T-helper 9 cell (primary cell): ENCODE data around the gene BCAS3.

Source experiments
- DNase-seq: peaks from one replicate; pipeline ENCODE4 v3.0.0-alpha.2; 2020

BCAS3 gene

DNA sequence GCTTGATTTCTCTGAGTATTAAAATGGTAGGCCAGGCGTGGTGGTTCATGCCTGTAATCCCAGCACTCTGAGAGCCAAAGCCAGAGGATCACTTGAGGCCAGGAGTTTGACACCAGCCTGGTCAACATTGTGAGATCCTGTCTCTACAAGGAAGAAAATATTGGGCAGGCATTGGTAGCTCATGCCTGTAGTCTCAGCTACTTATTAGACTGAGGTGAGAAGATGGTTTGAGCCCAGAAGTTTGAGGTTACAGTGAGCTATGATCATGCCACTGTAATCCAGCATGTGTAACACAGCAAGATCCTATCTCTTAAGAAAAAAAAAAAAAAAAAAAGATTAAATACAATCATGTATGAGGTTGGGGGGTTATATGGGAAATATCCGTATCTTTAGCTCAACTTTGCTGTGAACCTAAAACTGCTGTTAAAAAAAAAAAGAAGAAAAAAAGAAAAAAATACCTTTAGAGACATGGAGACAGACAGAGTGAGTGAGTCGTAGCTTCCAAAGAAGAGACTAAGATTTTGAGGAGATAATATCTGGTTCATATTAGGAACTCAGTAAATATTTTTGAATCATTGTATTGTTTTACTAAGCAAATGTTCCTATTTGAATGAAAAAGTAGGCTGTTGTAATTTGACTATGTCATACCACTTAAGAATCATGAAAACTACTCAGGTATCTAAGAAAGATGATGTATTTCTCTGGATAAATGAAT lies 396.3 kb downstream of the BCAS3 start:
- no peak for DNase-seq

DNA sequence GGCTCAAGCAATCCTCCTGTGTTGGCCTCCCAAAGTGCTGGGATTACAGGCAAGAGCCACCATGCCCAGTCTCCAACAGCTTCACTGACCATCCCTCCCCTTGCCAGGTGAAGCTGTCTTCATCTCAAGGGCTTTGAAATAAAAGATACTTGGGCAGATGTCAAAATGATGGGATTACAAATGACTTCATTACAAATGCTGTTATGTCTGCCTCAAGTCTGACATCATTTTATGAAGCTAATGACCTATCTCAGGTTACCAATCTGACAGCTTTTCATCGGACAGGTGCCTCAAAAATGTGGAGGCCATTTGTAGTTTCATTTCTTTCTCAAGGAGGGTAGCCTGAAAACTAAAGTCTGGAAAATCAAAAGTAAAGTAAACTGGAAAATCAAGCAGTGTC lies 398.3 kb downstream of the BCAS3 start:
- no peak for DNase-seq

GRCh38 chr17:61076621-61077031 lies 399.0 kb downstream of the BCAS3 start:
- DNase-seq, result no peak

- DNase-seq, result no peak
Measured at GRCh38 chr17:61081959-61082358, 404.3 kb downstream of the BCAS3 start.

DNA sequence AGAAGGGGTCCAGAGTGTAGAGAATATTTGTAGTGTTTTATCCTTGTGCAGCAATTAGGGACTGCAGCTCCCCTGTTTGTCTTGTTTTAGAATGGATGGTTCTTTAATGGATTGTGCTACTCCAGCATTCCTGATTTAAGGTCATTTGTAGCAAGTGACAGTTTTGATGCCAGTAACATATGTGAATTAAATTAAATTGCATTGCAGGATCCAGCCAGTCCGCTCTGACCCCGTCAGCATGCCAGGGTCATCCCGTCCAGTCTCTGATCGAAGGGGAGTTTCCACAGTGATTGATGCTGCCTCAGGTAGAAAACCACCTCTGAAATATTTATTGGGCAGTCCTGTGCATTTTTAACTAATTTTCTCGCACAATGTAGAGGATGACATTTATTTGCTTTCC lies 406.6 kb downstream of the BCAS3 start:
- no peak for DNase-seq

DNA sequence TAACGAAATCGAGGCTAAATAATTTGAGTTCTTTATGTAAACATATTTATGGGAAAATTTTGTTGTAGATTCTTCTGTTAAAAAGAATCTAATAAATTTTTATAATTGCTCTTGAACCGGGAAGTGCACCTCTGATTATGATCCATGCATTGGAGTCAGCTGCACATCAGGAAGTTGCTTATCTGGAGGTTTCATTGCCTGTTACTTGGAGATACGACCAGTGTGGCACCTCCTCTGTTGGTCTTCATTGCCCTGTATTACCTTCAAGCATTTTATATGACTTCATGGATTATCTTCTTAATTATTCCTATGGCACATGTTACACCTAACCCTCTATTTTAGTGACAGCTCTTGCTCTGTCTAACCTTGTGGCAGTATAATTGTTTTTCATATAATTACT lies 409.4 kb downstream of the BCAS3 start:
- DNase-seq, result no peak

- no peak for DNase-seq
Measured at GRCh38 chr17:61088556-61088955, 410.9 kb downstream of the BCAS3 start.

GRCh38 chr17:61091096-61091495 lies 413.4 kb downstream of the BCAS3 start:
- DNase-seq, result no peak

- DNase-seq, result no peak
Measured at GRCh38 chr17:61097781-61098180, 420.1 kb downstream of the BCAS3 start.

DNA sequence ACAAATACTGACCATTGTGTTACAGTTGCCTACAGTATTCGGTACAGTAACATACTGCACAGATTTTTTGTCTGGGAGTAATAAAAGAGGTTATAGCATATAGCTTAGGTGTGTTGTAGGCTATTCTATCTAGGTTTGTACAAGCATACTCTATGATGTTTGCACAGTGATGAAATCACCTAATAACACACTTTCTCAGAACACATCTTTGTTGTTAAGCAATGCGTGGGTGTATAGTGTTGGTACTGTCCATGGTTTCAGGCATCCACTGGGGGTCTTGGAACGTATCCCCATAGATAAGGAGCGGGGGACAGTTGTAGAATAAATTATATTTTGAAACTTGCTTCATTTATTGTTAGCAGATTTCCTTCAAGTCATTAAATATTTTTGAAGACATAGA lies 428.7 kb downstream of the BCAS3 start:
- no peak for DNase-seq

DNA sequence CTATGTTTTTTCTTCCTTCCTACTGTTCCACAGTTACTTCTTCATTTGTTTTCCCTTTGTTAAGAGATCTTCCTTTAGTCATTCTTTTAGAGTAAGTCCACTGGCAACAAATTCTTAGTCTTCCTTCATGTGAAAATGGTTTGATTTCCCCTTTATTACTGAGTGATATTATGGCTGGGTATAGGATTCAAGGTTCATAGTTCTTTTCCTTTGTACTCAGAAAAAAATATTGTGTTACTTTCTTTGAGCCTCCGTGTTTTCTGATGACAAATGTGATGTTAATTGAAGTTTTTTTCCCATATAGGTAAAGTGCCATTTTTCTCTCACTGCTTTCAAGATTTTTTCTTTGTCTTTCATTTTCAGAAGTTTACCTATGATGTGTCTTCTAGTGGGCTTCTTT lies 438.9 kb downstream of the BCAS3 start:
- DNase-seq, result no peak

DNA sequence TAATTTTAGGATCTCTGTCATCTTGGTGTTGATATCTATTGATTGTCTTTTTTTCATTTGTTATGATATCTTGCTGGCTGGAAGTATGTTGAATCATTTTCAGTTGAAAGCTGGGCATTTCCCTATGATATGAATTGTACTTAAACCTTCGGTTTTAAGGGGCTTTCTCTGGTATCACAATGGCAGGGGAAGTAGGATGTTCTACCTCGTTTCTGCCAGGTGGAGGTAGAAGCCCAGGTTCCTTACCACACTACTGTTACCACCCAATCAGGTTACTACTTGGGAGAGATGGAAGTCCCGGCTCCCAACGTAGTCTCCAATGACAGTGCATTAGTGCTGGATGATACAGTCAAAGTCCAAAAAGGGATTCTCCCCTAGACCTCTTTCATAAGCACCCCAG lies 440.3 kb downstream of the BCAS3 start:
- no peak for DNase-seq

- DNase-seq, result no peak
Measured at GRCh38 chr17:61118871-61119270, 441.2 kb downstream of the BCAS3 start.

DNA sequence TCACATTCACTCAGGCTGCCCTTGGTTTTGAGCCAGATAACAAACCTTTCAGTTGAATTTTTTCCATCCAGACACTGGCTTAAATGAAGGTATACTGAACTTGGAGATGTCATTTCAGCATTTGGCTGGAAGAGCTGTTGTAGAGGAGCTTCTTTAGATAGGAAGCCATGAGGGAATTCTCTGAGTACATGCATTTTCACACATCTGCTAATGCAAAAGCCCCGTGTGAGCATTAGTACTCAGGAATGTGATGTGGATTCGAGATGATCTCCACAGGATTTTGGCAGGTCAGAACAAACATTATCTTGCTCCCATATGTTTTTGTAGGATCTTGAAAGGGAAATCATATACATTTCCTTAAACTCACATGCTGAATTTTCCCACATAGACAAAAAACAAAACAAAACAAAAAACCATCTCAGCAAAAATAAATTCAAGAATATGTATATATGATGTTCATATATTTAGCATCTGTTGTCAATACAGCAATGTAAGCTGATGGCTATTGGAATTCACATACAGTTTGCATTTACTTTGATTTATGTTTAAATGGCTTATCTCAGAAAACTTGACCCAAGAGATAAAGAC lies 444.8 kb downstream of the BCAS3 start:
- no peak for DNase-seq

DNA sequence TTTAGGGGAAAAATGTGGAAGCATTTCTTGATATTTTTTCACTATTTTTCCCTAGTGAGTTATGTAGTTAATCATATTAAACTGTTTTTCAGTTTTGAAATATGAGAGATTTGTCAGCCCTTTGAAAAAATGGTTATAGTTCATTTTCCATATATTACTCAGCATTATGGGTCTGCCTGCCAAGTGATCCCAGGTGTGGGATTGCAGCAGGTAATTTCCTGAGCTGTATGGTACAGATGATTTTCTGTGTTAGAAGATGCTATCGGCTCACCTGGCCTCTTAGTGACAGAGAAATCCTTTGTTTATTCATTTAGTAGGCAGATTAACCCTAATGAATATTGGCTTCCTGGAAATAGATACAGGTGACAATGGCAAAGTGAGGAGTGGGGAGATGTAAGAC lies 446.9 kb downstream of the BCAS3 start:
- DNase-seq, result no peak

DNA sequence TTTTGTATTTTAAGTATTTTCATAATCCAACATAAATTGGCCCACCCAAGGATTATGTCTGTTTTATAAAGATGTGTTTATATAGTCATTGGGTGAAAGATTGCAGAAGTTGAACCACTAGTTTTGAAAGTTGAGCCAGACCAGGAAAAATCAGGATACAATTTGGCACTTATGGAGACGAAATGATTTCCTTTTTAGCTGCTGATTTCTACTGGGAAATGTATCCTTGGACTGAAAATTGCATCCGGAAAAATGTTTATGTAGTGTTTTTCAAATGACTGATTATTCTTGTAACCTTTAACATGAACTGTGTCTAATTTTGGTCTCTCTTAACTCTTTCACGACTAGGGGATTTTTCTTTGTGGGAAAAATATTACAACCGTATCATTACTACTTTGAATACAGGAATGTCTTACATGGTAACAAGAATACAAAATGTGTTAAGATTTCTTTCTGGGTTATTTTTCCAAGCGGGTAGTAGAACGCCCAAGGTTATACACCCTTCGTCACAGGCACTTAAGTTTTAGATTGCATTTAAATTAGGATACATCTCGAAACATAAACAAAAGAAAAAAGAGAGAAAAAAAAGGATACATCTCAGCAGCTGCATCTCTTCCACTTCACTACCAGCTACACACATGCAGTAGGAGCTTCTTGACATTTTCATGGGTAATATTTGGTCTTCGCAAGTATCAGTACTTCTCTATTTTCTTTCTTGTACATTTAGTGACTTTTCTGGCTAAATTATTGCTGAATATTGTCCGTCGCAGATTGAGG lies 449.0 kb downstream of the BCAS3 start:
- DNase-seq, result no peak

GRCh38 chr17:61127960-61128359 lies 450.3 kb downstream of the BCAS3 start:
- DNase-seq, result no peak

- DNase-seq, result no peak
Measured at GRCh38 chr17:61128661-61129115, 451.0 kb downstream of the BCAS3 start.

DNA sequence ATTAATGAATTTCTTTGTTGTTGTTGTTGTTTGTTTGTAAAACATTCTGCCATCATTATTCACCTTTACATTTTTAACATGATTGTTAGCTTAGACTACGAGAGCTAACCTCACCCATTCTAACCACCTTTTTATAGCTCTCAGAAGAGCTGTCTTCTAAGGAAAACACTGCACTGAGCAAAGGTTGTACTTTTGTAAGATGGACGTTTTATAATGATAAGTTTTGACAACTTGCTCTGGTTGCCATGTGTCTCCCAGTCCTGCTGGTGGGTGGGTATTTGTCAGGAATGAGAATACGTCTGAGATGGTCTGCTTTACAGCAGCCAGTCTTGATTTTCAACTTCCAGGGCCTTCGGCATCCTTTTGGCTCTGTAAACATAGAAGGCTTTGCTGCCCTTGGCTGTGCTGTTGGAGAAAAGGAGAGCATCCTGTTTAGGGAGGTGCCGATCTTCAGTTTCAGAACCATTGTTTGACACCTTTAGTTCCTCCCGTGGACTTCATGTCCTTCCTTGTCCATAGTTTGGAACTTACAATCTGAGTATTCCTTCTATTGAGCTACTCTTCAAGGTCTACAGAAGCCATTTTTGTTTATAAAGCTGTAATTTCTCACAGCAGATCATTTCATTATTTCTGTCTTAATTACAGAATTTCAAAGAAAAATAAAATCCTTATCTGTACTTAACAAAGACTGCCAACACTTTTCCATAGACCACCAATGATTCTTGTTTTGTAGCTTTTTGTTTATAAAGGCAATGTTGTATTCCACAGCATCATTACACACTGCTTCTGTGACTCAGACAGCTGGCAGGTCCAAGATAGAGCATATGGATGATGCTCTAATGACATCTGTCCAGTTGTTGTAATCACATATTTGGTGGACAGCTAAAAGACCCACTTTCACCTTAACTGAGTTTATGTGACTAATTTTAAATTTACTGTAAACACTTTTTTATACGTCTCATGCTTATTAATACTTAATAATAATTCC lies 451.9 kb downstream of the BCAS3 start:
- no peak for DNase-seq

DNA sequence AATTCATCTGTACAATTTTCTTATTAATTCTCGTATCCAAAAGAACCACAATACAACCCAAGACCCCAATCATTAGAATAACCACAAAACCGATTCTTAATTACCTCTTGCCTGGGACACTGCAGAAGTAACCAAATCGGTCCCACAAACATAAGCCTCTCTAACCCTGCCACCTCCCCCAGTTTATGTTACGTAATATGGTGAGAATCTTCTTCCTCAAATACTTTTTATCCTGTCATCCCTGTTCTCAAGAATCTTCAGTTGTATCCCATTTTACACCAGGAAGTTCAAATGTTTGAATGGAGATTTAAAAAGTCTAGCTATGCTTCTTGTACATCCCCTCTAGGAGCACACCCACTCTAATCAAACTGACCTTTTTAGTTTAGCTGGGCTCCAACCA lies 452.7 kb downstream of the BCAS3 start:
- DNase-seq, result no peak

DNA sequence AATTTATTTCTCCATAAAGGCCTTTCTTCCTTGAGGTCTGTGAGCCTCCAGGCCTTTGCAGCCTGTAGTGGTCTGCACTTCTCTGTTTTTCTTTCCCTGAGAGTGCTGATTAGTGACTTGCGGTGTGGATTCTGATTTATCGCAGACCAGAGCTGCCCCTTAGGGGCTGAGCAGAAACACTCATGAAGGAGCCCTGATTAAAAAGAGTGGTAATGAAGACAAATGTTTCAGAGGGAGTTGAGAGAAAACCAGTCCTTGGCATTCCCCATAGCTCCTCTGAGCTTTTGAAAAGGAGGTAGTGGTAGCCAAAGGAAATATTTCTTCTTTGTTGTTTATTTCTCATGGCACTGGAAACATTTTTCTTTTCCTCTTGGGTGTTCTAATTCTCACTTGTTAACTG lies 453.9 kb downstream of the BCAS3 start:
- DNase-seq, result no peak

DNA sequence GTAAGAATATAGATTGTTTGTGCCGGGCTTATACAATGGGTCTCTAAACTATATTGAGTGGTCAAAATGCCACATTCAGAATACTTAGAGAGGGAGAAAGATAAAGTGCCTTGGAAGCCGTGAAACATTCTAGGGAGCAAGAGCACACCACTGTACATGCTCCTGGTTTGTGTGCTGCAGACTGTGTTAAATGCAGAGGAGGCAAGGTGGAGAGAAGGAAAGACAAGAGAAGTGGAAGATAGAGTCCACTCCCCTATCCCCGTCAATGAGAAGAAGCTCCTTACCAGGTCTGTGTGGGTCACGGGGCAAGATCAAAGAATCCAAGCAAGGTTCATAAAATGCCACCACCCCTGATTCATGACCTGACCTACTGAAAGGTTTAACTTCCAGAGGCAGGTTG lies 454.9 kb downstream of the BCAS3 start:
- no peak for DNase-seq

GRCh38 chr17:61133853-61134252 lies 456.2 kb downstream of the BCAS3 start:
- DNase-seq, result no peak
